BLaER1 (cell line): Measurements from ENCODE around the gene MBD6.

Experiments
- H3K27ac ChIP-seq: shearing (Covaris generic); formaldehyde crosslinking; 2 replicates; pipeline ENCODE4 v1.8.1; 2022
- H3K27me3 ChIP-seq: shearing (Covaris generic); formaldehyde crosslinking; 2 replicates; pipeline ENCODE4 v1.8.1; 2022
- H3K36me3 ChIP-seq: shearing (Covaris generic); formaldehyde crosslinking; 2 replicates; pipeline ENCODE4 v1.8.1; 2022
- H3K4me1 ChIP-seq: shearing (Covaris generic); formaldehyde crosslinking; 2 replicates; pipeline ENCODE4 v1.8.1; 2022
- H3K4me2 ChIP-seq: shearing (Covaris generic); formaldehyde crosslinking; 2 replicates; pipeline ENCODE4 v1.8.1; 2022
- H3K4me3 ChIP-seq: shearing (Covaris generic); formaldehyde crosslinking; 2 replicates; pipeline ENCODE4 v1.8.1; 2022
- H3K9ac ChIP-seq: shearing (Covaris generic); formaldehyde crosslinking; 2 replicates; pipeline ENCODE4 v1.8.1; 2022
- H3K9me3 ChIP-seq: shearing (Covaris generic); formaldehyde crosslinking; 2 replicates; pipeline ENCODE4 v1.8.1; 2022
- H4K20me1 ChIP-seq: shearing (Covaris generic); formaldehyde crosslinking; 2 replicates; pipeline ENCODE4 v1.8.1; 2022
- Cebpa-rat ChIP-seq: shearing (Covaris generic); IDR thresholded peaks from 2 replicates; pipeline ENCODE4 v1.8.1; 2022

Gene MBD6

GRCh38 chr12:57571926-57572762 is 49.5 kb downstream of the MBD6 start:
- Histone ChIP-seq H3K9ac (no peak overlapping the region), H3K27me3 (no peaks in the 10 kb centered on the region), H3K27ac (no peak overlapping the region), H3K9me3 (no peaks in the 10 kb centered on the region), H4K20me1 (no peaks in the 10 kb centered on the region), H3K4me2 (no peak overlapping the region), H3K36me3 (no peaks in the 10 kb centered on the region), H3K4me1 (no peaks in the 10 kb centered on the region), H3K4me3 (no peak overlapping the region)
- no peak for TF ChIP-seq Cebpa-rat

GRCh38 chr12:57574795-57575194 is 52.2 kb downstream of the MBD6 start:
- H3K9ac ChIP-seq, result no peak overlapping the region
- H4K20me1 ChIP-seq, result no peaks in the 10 kb centered on the region
- H3K27me3 ChIP-seq, result no peaks in the 10 kb centered on the region
- no peak overlapping the region for H3K4me3 ChIP-seq
- no peaks in the 10 kb centered on the region for H3K4me1 ChIP-seq
- H3K27ac ChIP-seq, result no peak overlapping the region
- H3K4me2 ChIP-seq, result no peak overlapping the region
- H3K9me3 ChIP-seq, result no peaks in the 10 kb centered on the region
- TF ChIP-seq Cebpa-rat, result no peak
- H3K36me3 ChIP-seq, result no peaks in the 10 kb centered on the region

- Histone ChIP-seq H3K9ac (no peak overlapping the region), H4K20me1 (no peaks in the 10 kb centered on the region), H3K4me3 (no peak overlapping the region), H3K36me3 (no peaks in the 10 kb centered on the region), H3K9me3 (no peaks in the 10 kb centered on the region), H3K4me1 (no peaks in the 10 kb centered on the region), H3K4me2 (no peak overlapping the region), H3K27ac (no peak overlapping the region), H3K27me3 (no peaks in the 10 kb centered on the region)
- no peak for TF ChIP-seq Cebpa-rat
These were observed 53.4 kb downstream of the MBD6 start for GRCh38 chr12:57575771-57576612.

- H3K4me3 ChIP-seq, result no peak overlapping the region
- H3K36me3 ChIP-seq, result no peaks in the 10 kb centered on the region
- H3K9me3 ChIP-seq, result no peaks in the 10 kb centered on the region
- no peaks in the 10 kb centered on the region for H3K4me1 ChIP-seq
- no peaks in the 10 kb centered on the region for H3K27me3 ChIP-seq
- H3K27ac ChIP-seq, result no peak overlapping the region
- no peaks in the 10 kb centered on the region for H4K20me1 ChIP-seq
- no peak overlapping the region for H3K4me2 ChIP-seq
- TF ChIP-seq Cebpa-rat, result no peak
- no peak overlapping the region for H3K9ac ChIP-seq
These were observed 54.1 kb downstream of the MBD6 start for GRCh38 chr12:57576613-57577160.

GRCh38 chr12:57577981-57578758 is 55.5 kb downstream of the MBD6 start:
- Histone ChIP-seq H3K4me3 (no peak overlapping the region), H3K9me3 (no peaks in the 10 kb centered on the region), H3K27me3 (no peaks in the 10 kb centered on the region), H3K4me1 (no peaks in the 10 kb centered on the region), H3K9ac (no peak overlapping the region), H4K20me1 (no peaks in the 10 kb centered on the region), H3K27ac (no peak overlapping the region), H3K36me3 (no peaks in the 10 kb centered on the region), H3K4me2 (no peak overlapping the region)
- TF ChIP-seq Cebpa-rat, result no peak

- Histone ChIP-seq H3K4me1 (no peaks in the 10 kb centered on the region), H3K27me3 (no peaks in the 10 kb centered on the region), H3K4me3 (no peak overlapping the region), H4K20me1 (no peaks in the 10 kb centered on the region), H3K4me2 (no peak overlapping the region), H3K36me3 (no peaks in the 10 kb centered on the region), H3K27ac (no peak overlapping the region), H3K9ac (no peak overlapping the region), H3K9me3 (no peaks in the 10 kb centered on the region)
- TF ChIP-seq Cebpa-rat, result no peak
These were observed 56.4 kb downstream of the MBD6 start for GRCh38 chr12:57579011-57579410.
